Tibial artery (tissue), 4 donors: ENCODE results near the gene ALG12.

Experiments used
- DNase-seq, 2 donors: peaks; one replicate each; pipeline ENCODE4 v3.0.0-alpha.2; 2019
- H3K27ac ChIP-seq, 2 donors: fragments of 200-600 bp; sonication (generic) in 1 of 2; 1 replicate in 1 of 2; 2 replicates in 1 of 2; pipeline ENCODE4 v1.5.1; 2018 to 2019; ENCODE audit warnings: mild to moderate bottlenecking in 1 of 2
- H3K27me3 ChIP-seq, 2 donors: fragments of 200-600 bp; sonication (generic) in 1 of 2; one replicate each; pipeline versions ENCODE4 v1.5.1 to v1.6.0; 2016 to 2019
- H3K36me3 ChIP-seq, 3 donors: fragments of 200-600 bp; sonication (generic) in 2 of 3; one replicate each; pipeline ENCODE4 v1.5.1; 2016 to 2019; ENCODE audit warnings: mild to moderate bottlenecking in 2 of 3
- H3K4me1 ChIP-seq, 4 donors: fragments of 200-600 bp; sonication (generic) in 2 of 4; 1 replicate in 3 of 4; 2 replicates in 1 of 4; pipeline ENCODE4 v1.5.1; 2016 to 2019
- H3K4me3 ChIP-seq, 2 donors: fragments of 200-600 bp; sonication (generic) in 1 of 2; 1 replicate in 1 of 2; 2 replicates in 1 of 2; pipeline ENCODE4 v1.5.1; 2018 to 2019; ENCODE audit warnings: mild to moderate bottlenecking in 2 of 2
- H3K9me3 ChIP-seq, 3 donors: fragments of 200-600 bp; sonication (generic) in 1 of 3; one replicate each; pipeline ENCODE4 v1.5.1; 2016 to 2019
- CTCF ChIP-seq, 2 experiments: fragments of 200-600 bp in 1 of 2; fragments of 450-650 bp in 1 of 2; IDR thresholded peaks; one replicate each; pipeline ENCODE4 v1.5.1; 2017 to 2019; ENCODE audit warnings: antibody characterized with exemption in 2 of 2, mild to moderate bottlenecking in 1 of 2, moderate library complexity in 1 of 2
- intact Hi-C: fragments of 100-400 bp; cut with DNase I; formaldehyde crosslinking; loops from one replicate; pipeline ENCODE4 v1.15.0; 2023; ENCODE audit warnings: low total_unique reads

Gene ALG12

GRCh38 chr22:49965091-49966040 lies 47.1 kb upstream of the ALG12 start:
- no peak for TF ChIP-seq CTCF (IDR thresholded peaks at IDR 0.05)
- Histone ChIP-seq H3K9me3 (no peaks in the 10 kb centered on the region), H3K4me3 (peak overlapping the region in 1 of 2 donors; percentile 81), H3K4me1 (peaks cover 0 to 69% (median 44%) of the 10 kb centered on the region in 4 donors), H3K36me3 (peaks cover 17 to 35% (median 35%) of the 10 kb centered on the region in 3 donors), H3K27me3 (no peaks in the 10 kb centered on the region), H3K27ac (peak overlapping the region; percentile 88 to 89)
- intact Hi-C loops, result loop anchor here (10.0 kb wide), 1 partner anchor 339 kb away; the partner anchor contains the start of gene PLXNB2
- peak; percentile 20 to 67 for DNase-seq

GRCh38 chr22:49964136-49965090 lies 46.2 kb upstream of the ALG12 start:
- no peaks in the 10 kb centered on the region for H3K27me3 ChIP-seq
- H3K4me3 ChIP-seq, result peak overlapping the region; percentile 6 to 81
- peak overlapping the region; percentile 88 to 89 for H3K27ac ChIP-seq
- H3K9me3 ChIP-seq, result no peaks in the 10 kb centered on the region
- H3K4me1 ChIP-seq, result peaks cover 0 to 73% (median 46%) of the 10 kb centered on the region in 4 donors
- DNase-seq, result peak; percentile 20 to 68
- intact Hi-C loops, result loop anchor here (10.0 kb wide), 1 partner anchor 340 kb away; the partner anchor contains the start of gene PLXNB2
- H3K36me3 ChIP-seq, result peaks cover 17 to 35% (median 35%) of the 10 kb centered on the region in 3 donors
- no peak for TF ChIP-seq CTCF (IDR thresholded peaks at IDR 0.05)

DNA sequence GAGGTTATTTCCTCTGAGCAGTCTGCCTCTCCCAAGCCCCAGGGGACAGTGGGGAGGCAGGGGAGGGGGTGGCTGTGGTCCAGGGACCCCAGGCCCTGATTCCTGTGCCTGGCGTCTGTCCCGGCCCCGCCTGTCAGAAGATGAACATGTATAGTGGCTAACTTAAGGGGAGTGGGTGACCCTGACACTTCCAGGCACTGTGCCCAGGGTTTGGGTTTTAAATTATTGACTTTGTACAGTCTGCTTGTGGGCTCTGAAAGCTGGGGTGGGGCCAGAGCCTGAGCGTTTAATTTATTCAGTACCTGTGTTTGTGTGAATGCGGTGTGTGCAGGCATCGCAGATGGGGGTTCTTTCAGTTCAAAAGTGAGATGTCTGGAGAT lies 45.4 kb upstream of the ALG12 start:
- Histone ChIP-seq H3K27me3 (no peaks in the 10 kb centered on the region), H3K36me3 (peaks cover 17 to 35% (median 35%) of the 10 kb centered on the region in 3 donors), H3K9me3 (no peaks in the 10 kb centered on the region), H3K27ac (peak overlapping the region; percentile 88 to 89), H3K4me3 (peak overlapping the region; percentile 81 to 85), H3K4me1 (peaks cover 0 to 80% (median 46%) of the 10 kb centered on the region in 4 donors)
- intact Hi-C loops, result loop anchor here (10.0 kb wide), 1 partner anchor 341 kb away; the partner anchor contains the start of gene PLXNB2
- no peak for TF ChIP-seq CTCF (IDR thresholded peaks at IDR 0.05)
- DNase-seq, result peak; percentile 20 to 69

DNA sequence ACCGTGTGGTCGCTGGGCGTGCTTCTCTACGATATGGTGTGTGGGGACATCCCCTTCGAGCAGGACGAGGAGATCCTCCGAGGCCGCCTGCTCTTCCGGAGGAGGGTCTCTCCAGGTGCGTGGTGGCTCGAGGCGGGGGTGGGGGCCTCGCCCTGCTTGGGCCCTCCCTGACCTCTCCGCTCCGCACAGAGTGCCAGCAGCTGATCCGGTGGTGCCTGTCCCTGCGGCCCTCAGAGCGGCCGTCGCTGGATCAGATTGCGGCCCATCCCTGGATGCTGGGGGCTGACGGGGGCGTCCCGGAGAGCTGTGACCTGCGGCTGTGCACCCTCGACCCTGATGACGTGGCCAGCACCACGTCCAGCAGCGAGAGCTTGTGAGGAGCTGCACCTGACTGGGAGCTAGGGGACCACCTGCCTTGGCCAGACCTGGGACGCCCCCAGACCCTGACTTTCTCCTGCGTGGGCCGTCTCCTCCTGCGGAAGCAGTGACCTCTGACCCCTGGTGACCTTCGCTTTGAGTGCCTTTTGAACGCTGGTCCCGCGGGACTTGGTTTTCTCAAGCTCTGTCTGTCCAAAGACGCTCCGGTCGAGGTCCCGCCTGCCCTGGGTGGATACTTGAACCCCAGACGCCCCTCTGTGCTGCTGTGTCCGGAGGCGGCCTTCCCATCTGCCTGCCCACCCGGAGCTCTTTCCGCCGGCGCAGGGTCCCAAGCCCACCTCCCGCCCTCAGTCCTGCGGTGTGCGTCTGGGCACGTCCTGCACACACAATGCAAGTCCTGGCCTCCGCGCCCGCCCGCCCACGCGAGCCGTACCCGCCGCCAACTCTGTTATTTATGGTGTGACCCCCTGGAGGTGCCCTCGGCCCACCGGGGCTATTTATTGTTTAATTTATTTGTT lies 44.8 kb upstream of the ALG12 start:
- peaks cover 0 to 80% (median 45%) of the 10 kb centered on the region in 4 donors for H3K4me1 ChIP-seq
- H3K9me3 ChIP-seq, result no peaks in the 10 kb centered on the region
- H3K27ac ChIP-seq, result peak overlapping the region; percentile 88 to 89
- no peaks in the 10 kb centered on the region for H3K27me3 ChIP-seq
- peak overlapping the region; percentile 81 to 85 for H3K4me3 ChIP-seq
- peak; percentile 41 to 74 for DNase-seq
- H3K36me3 ChIP-seq, result peaks cover 17 to 35% (median 35%) of the 10 kb centered on the region in 3 donors
- no peak for TF ChIP-seq CTCF (IDR thresholded peaks at IDR 0.05)
- intact Hi-C loops, result loop anchor here (10.0 kb wide), 1 partner anchor 342 kb away; the partner anchor contains the start of gene PLXNB2
